RWPE2 (cell line): ENCODE results near the gene SNCG.
"Not testable (repeated sequence)": the region's sequence is repeated elsewhere in the genome, so short reads cannot be mapped to it uniquely, and the experiment has no call there.

Experiments used
- ATAC-seq: fragments of 200-7000 bp; cut with Tn5 transposase; 3 replicates; pipeline ENCODE4 v1.9.1; 2021; ENCODE audit warnings: low read depth
- DNase-seq: peaks from one replicate; pipeline ENCODE4 v3.0.0-alpha.2; 2020; ENCODE audit warnings: low spot score
- H3K27ac ChIP-seq: fragments of 450-650 bp; 2 replicates; pipeline ENCODE4 v1.5.1; 2017; ENCODE audit warnings: mild to moderate bottlenecking; ENCODE audit not compliant: poor library complexity, severe bottlenecking
- H3K27me3 ChIP-seq: fragments of 250-450 bp; sonication (Bioruptor Pico); 2 replicates; pipeline ENCODE4 v1.5.1; 2021; ENCODE audit warnings: mild to moderate bottlenecking, moderate library complexity; ENCODE audit not compliant: insufficient read depth, poor library complexity, severe bottlenecking
- H3K36me3 ChIP-seq: fragments of 250-450 bp; sonication (Bioruptor Pico); 2 replicates; pipeline ENCODE4 v1.5.1; 2020; ENCODE audit warnings: low read depth, mild to moderate bottlenecking, moderate library complexity
- H3K4me1 ChIP-seq: fragments of 250-450 bp; sonication (Bioruptor Pico); 2 replicates; pipeline ENCODE4 v1.5.1; 2021; ENCODE audit warnings: mild to moderate bottlenecking, moderate library complexity; ENCODE audit not compliant: insufficient read depth, poor library complexity, severe bottlenecking
- H3K4me3 ChIP-seq: fragments of 250-450 bp; sonication (Bioruptor Pico); 2 replicates; pipeline ENCODE4 v1.5.1; 2021; ENCODE audit warnings: mild to moderate bottlenecking, moderate library complexity; ENCODE audit not compliant: severe bottlenecking
- H3K9me3 ChIP-seq: fragments of 250-450 bp; sonication (Bioruptor Pico); 2 replicates; pipeline ENCODE4 v1.5.1; 2021; ENCODE audit warnings: mild to moderate bottlenecking, moderate library complexity; ENCODE audit not compliant: severe bottlenecking
- TF ChIP-seq, protein P1 (sequence below): fragments of 450-650 bp; IDR thresholded peaks from one replicate; pipeline ENCODE4 v1.5.1; 2017; ENCODE audit warnings: mild to moderate bottlenecking, moderate library complexity; ENCODE audit not compliant: poor library complexity, severe bottlenecking

The SNCG gene

GRCh38 chr10:86937502-86938154 is 20.8 kb upstream of the SNCG start:
- no peak for ATAC-seq
- Histone ChIP-seq H3K9me3 (no peaks in the 10 kb centered on the region), H3K27ac (no peak overlapping the region), H3K27me3 (no peaks in the 10 kb centered on the region), H3K4me1 (no peaks in the 10 kb centered on the region), H3K36me3 (no peaks in the 10 kb centered on the region), H3K4me3 (no peak overlapping the region)
- DNase-seq, result no peak
- TF ChIP-seq, protein P1, sequence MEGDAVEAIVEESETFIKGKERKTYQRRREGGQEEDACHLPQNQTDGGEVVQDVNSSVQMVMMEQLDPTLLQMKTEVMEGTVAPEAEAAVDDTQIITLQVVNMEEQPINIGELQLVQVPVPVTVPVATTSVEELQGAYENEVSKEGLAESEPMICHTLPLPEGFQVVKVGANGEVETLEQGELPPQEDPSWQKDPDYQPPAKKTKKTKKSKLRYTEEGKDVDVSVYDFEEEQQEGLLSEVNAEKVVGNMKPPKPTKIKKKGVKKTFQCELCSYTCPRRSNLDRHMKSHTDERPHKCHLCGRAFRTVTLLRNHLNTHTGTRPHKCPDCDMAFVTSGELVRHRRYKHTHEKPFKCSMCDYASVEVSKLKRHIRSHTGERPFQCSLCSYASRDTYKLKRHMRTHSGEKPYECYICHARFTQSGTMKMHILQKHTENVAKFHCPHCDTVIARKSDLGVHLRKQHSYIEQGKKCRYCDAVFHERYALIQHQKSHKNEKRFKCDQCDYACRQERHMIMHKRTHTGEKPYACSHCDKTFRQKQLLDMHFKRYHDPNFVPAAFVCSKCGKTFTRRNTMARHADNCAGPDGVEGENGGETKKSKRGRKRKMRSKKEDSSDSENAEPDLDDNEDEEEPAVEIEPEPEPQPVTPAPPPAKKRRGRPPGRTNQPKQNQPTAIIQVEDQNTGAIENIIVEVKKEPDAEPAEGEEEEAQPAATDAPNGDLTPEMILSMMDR, result no peak

DNA sequence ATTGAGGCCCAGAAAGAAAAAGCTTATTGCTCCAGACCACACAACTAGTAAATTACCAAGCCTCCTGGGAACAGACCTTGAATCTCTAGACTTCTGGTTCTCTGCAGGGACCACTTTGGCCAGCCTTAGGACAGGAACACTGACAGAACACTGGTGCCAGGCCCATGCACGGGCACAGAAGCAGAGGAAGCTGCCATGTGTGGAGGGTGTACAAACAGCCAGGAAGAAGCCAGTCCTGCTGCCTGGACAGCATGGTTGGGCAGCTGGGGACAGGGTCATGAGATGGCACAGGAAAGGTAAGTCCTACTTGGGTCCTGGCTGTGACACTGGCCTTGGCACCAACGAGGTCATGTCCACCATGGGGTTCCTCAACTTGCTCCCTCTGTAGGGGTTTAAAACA is 20.1 kb upstream of the SNCG start:
- TF ChIP-seq, protein P1, result no peak
- ATAC-seq, result no peak
- no peaks in the 10 kb centered on the region for H3K4me1 ChIP-seq
- H3K27me3 ChIP-seq, result no peaks in the 10 kb centered on the region
- H3K36me3 ChIP-seq, result no peaks in the 10 kb centered on the region
- no peak overlapping the region for H3K4me3 ChIP-seq
- H3K27ac ChIP-seq, result no peak overlapping the region
- DNase-seq, result no peak
- H3K9me3 ChIP-seq, result no peaks in the 10 kb centered on the region

GRCh38 chr10:86940076-86940475 is 18.3 kb upstream of the SNCG start:
- H3K4me3 ChIP-seq, H3K27ac ChIP-seq, H3K4me1 ChIP-seq, H3K9me3 ChIP-seq, DNase-seq, H3K27me3 ChIP-seq, H3K36me3 ChIP-seq, ATAC-seq: not testable (repeated sequence)

- H3K4me3 ChIP-seq, result no peak overlapping the region
- H3K36me3 ChIP-seq, result no peaks in the 10 kb centered on the region
- ATAC-seq, result no peak
- DNase-seq, result no peak
- H3K27ac ChIP-seq, result no peak overlapping the region
- no peaks in the 10 kb centered on the region for H3K9me3 ChIP-seq
- TF ChIP-seq, protein P1, result no peak
- no peaks in the 10 kb centered on the region for H3K4me1 ChIP-seq
- no peaks in the 10 kb centered on the region for H3K27me3 ChIP-seq
Observed at GRCh38 chr10:86940677-86941076, 17.7 kb upstream of the SNCG start.

GRCh38 chr10:86941426-86941825 is 17.0 kb upstream of the SNCG start:
- no peaks in the 10 kb centered on the region for H3K27me3 ChIP-seq
- H3K9me3 ChIP-seq, result no peaks in the 10 kb centered on the region
- H3K4me3 ChIP-seq, result no peak overlapping the region
- ATAC-seq (no peak), DNase-seq (no peak)
- no peaks in the 10 kb centered on the region for H3K4me1 ChIP-seq
- no peak overlapping the region for H3K27ac ChIP-seq
- TF ChIP-seq, protein P1, result no peak
- H3K36me3 ChIP-seq, result no peaks in the 10 kb centered on the region
